C4-2B (cell line): ENCODE data around the gene GIPC3.

Experiments used
- CTCF ChIP-seq: fragments of 450-650 bp; conservative IDR thresholded peaks from 2 replicates; pipeline ENCODE4 v1.5.1; 2017; ENCODE audit warnings: mild to moderate bottlenecking
- ZFX ChIP-seq: fragments of 450-650 bp; IDR thresholded peaks from 2 replicates; pipeline ENCODE4 v1.6.1; 2017

GRCh38 chr19:3612901-3613741 lies 27.8 kb downstream of the GIPC3 start:
- TF ChIP-seq CTCF (no peak), ZFX (no peak)
